ENCODE measurements around the gene LTA4H. TPM values are rescaled to one million over a fixed set of nuclear protein-coding genes. Genes with fewer than 3 reads are reported as not detected.

Gene LTA4H
- total and polyA plus RNA-seq, 2 of the 4 experiments (the other 2 are of a cell fraction): 41.0 to 43.3 TPM

- no TSS peak for BruUV-seq (replicated peaks)
- no peak overlapping the region for H2BK15ac ChIP-seq (ENCODE audit: low read depth, low read length)
- H2BK20ac ChIP-seq (ENCODE audit: low read depth, low read length): peak overlapping the region; percentile 70
- no peak overlapping the region for H3K4me3 ChIP-seq (ENCODE audit: insufficient read depth, low read depth, low read length)
- H2AFZ ChIP-seq (replicated peaks; ENCODE audit: low read length, poor library complexity): peak overlapping the region; percentile 77
- peak overlapping the region; percentile 48 for H2BK5ac ChIP-seq (ENCODE audit: low read depth, low read length, poor library complexity, severe bottlenecking)
- H3K4me2 ChIP-seq (ENCODE audit: low read depth, low read length): no peak overlapping the region
- H3K14ac ChIP-seq (replicated peaks; ENCODE audit: low read depth, low read length): peak overlapping the region; percentile 78
- peak overlapping the region; percentile 81 for H2BK120ac ChIP-seq (ENCODE audit: low read depth, low read length)
- no peaks in the 10 kb centered on the region for H3K27me3 ChIP-seq (ENCODE audit: control insufficient read depth, insufficient read depth, low read length)
- no peak overlapping the region for H3K9ac ChIP-seq (ENCODE audit: low read depth, low read length)
- H3K4me1 ChIP-seq (ENCODE audit: control insufficient read depth, insufficient read depth, low read length): peaks cover 7% of the 10 kb centered on the region
- ATAC-seq (ENCODE audit: low read depth) (no peak), DNase-seq (no peak)
- peak overlapping the region; percentile 80 for H3K4ac ChIP-seq (ENCODE audit: low read depth, low read length)
- peaks cover 14% of the 10 kb centered on the region for H3K9me1 ChIP-seq (ENCODE audit: insufficient read depth, low read length)
- no CpG with 5 or more reads among the region's 2 CpGs for WGBS, 2 experiments (ENCODE audit: extremely low coverage in 2 of 2, insufficient read length in 1 of 2)
- no peaks in the 10 kb centered on the region for H4K20me1 ChIP-seq (ENCODE audit: insufficient read depth, low read length)
- peak overlapping the region; percentile 51 for H3K27ac ChIP-seq (ENCODE audit: insufficient read depth, low read length)
- H4K91ac ChIP-seq (ENCODE audit: insufficient read depth, low read depth, low read length): peak overlapping the region; percentile 70; the same call in 1 of the 2 replicates
- H2AK9ac ChIP-seq (replicated peaks; ENCODE audit: low read depth, low read length, poor library complexity): no peak overlapping the region
- no peak overlapping the region; the same call in 1 of the 2 replicates for H4K5ac ChIP-seq (ENCODE audit: low read depth, low read length)
- H3K56ac ChIP-seq (ENCODE audit: extremely low read depth, insufficient read depth, low read length): no peak overlapping the region; the same call in 1 of the 2 replicates
- H3K9me3 ChIP-seq (ENCODE audit: control insufficient read depth, insufficient read depth, low read length): no peaks in the 10 kb centered on the region
- no peaks in the 10 kb centered on the region for H3K36me3 ChIP-seq (ENCODE audit: control insufficient read depth, insufficient read depth, low read length)
- peak overlapping the region; percentile 52; the same call in 1 of the 2 replicates for H3K18ac ChIP-seq (ENCODE audit: low read depth, low read length)
- H3K23ac ChIP-seq (ENCODE audit: low read depth, low read length): no peak overlapping the region
- H3K79me1 ChIP-seq (ENCODE audit: low read depth in 1 of 2, low read length in 2 of 2): no peaks in the 10 kb centered on the region; a peak in 1 of 4 replicates
- TF ChIP-seq CEBPB (IDR thresholded peaks at IDR 0.05; ENCODE audit: low read depth, low read length): no peak
- no peak for TF ChIP-seq RCOR1 (IDR thresholded peaks at IDR 0.05; ENCODE audit: insufficient replicate concordance, low read length)
- no peak for TF ChIP-seq MXI1 (IDR thresholded peaks at IDR 0.05; ENCODE audit: borderline replicate concordance, low read depth, low read length)
- no peak for TF ChIP-seq MAZ (IDR thresholded peaks at IDR 0.05; ENCODE audit: borderline replicate concordance, low read depth, low read length)
- TF ChIP-seq MAFK (IDR thresholded peaks at IDR 0.05; ENCODE audit: low read depth, low read length): no peak
- TF ChIP-seq, protein P1, sequence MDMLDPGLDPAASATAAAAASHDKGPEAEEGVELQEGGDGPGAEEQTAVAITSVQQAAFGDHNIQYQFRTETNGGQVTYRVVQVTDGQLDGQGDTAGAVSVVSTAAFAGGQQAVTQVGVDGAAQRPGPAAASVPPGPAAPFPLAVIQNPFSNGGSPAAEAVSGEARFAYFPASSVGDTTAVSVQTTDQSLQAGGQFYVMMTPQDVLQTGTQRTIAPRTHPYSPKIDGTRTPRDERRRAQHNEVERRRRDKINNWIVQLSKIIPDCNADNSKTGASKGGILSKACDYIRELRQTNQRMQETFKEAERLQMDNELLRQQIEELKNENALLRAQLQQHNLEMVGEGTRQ (IDR thresholded peaks at IDR 0.05; ENCODE audit: low read depth, low read length): no peak
- no peak for TF ChIP-seq CHD1 (IDR thresholded peaks at IDR 0.05; ENCODE audit: low read depth, low read length)
- TF ChIP-seq RFX5 (IDR thresholded peaks at IDR 0.05; ENCODE audit: low read depth, low read length): no peak
- no peak for TF ChIP-seq NFE2L2 (IDR thresholded peaks at IDR 0.05; ENCODE audit: low read depth, low read length)
- no peak for TF ChIP-seq FOS (IDR thresholded peaks at IDR 0.05; ENCODE audit: low read depth, low read length)
- TF ChIP-seq BHLHE40 (IDR thresholded peaks at IDR 0.05; ENCODE audit: low read depth, low read length): no peak
- TF ChIP-seq CTCF (conservative IDR thresholded peaks at IDR 0.05; ENCODE audit: low read depth, low read length): no peak
- no peak for TF ChIP-seq POLR2A (IDR thresholded peaks at IDR 0.05; ENCODE audit: low read depth, low read length)
- TF ChIP-seq, protein P2, sequence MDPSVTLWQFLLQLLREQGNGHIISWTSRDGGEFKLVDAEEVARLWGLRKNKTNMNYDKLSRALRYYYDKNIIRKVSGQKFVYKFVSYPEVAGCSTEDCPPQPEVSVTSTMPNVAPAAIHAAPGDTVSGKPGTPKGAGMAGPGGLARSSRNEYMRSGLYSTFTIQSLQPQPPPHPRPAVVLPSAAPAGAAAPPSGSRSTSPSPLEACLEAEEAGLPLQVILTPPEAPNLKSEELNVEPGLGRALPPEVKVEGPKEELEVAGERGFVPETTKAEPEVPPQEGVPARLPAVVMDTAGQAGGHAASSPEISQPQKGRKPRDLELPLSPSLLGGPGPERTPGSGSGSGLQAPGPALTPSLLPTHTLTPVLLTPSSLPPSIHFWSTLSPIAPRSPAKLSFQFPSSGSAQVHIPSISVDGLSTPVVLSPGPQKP (IDR thresholded peaks at IDR 0.05; ENCODE audit: borderline replicate concordance, low read depth, low read length): no peak
- no peak for TF ChIP-seq SMC3 (IDR thresholded peaks at IDR 0.05; ENCODE audit: low read depth, low read length)
- TF ChIP-seq RAD21 (IDR thresholded peaks at IDR 0.05; ENCODE audit: low read length): no peak
- peak overlapping the region in 1 of 2 experiments; percentile 52; a peak in 1 of 4 replicates for H4K8ac ChIP-seq (ENCODE audit: low read depth in 2 of 2, low read length in 2 of 2)
- dilution Hi-C loops (cut with HindIII; ENCODE audit: low sequenced_read_pairs, unreplicated experiment) (no loop called here), in situ Hi-C loops (cut with MboI; ENCODE audit: low sequenced_read_pairs) (no loop called here), intact Hi-C loops (cut with micrococcal nuclease) (no loop called here)
- POLR2A ChIA-PET (ENCODE audit: unreplicated experiment): no interaction called here
- H2AK5ac ChIP-seq (ENCODE audit: low read depth, low read length): peak overlapping the region; percentile 65
- CTCF ChIA-PET: interaction anchor here (0.6 kb wide), 1 partner anchor 556 kb away, joined by 3 read pairs; no protein-coding TSS in a partner anchor
These were observed 9.5 kb upstream of the LTA4H start for GRCh38 chr12:96044943-96045290.

Measured in IMR-90 (cell line).